Naive thymus-derived CD4-positive, alpha-beta T cell (primary cell): ENCODE results near the gene FRMPD4. TPM values are rescaled to one million over a fixed set of nuclear protein-coding genes. Genes with fewer than 3 reads are reported as not detected.

Source experiments
- ATAC-seq: fragments of 150-1000 bp; cut with Tn5 transposase; 2 replicates; pipeline ENCODE4 v1.10.0; 2021; ENCODE audit warnings: mild to moderate bottlenecking, moderate library complexity
- CTCF ChIA-PET: fragments of 350-600 bp; sonication (Branson Sonifier 250); formaldehyde crosslinking; loops from one replicate; lab custom pipeline; 2021; ENCODE audit warnings: antibody characterized with exemption; lab: Charles Lee
- POLR2A ChIA-PET: fragments of 350-600 bp; sonication (Branson Sonifier 250); formaldehyde crosslinking; loops from one replicate; lab custom pipeline; 2021; ENCODE audit warnings: antibody characterized with exemption, inconsistent platforms; lab: Charles Lee
- DNase-seq, 9 donors: peaks; one replicate each; pipeline versions ENCODE4 v3.0.0 to v3.0.0-alpha.2; 2020 to 2022; ENCODE audit warnings: mixed read lengths in 1 of 9
- H3K27ac ChIP-seq: one replicate; pipeline ENCODE4 v1.7.0; 2013; ENCODE audit warnings: mild to moderate bottlenecking, low read depth, low read length, moderate library complexity
- H3K27me3 ChIP-seq, 2 donors: one replicate each; pipeline ENCODE4 v1.7.0; 2013; ENCODE audit warnings: low read length in 2 of 2, mild to moderate bottlenecking in 2 of 2, moderate library complexity in 2 of 2; ENCODE audit not compliant: control insufficient read depth in 2 of 2, insufficient read depth in 2 of 2
- H3K36me3 ChIP-seq, 3 experiments: 1 replicate in 2 of 3; 2 replicates in 1 of 3; pipeline ENCODE4 v1.7.0; 2013; ENCODE audit warnings: low read length in 3 of 3, mild to moderate bottlenecking in 3 of 3, moderate library complexity in 1 of 3; ENCODE audit not compliant: insufficient read depth in 3 of 3, control insufficient read depth in 2 of 3
- H3K4me1 ChIP-seq, 2 donors: one replicate each; pipeline ENCODE4 v1.7.0; 2013; ENCODE audit warnings: low read length in 2 of 2, mild to moderate bottlenecking in 2 of 2, moderate library complexity in 1 of 2; ENCODE audit not compliant: control insufficient read depth in 2 of 2, insufficient read depth in 2 of 2
- H3K4me3 ChIP-seq: 2 replicates; pipeline ENCODE4 v1.7.0; 2013; ENCODE audit warnings: mild to moderate bottlenecking, low read length
- H3K9me3 ChIP-seq, 3 experiments: 1 replicate in 2 of 3; 2 replicates in 1 of 3; pipeline ENCODE4 v1.7.0; 2013; ENCODE audit warnings: low read length in 3 of 3; ENCODE audit not compliant: control insufficient read depth in 2 of 3
- H3K27ac Mint-ChIP-seq, 9 donors: one replicate each; pipeline ENCODE4 v1.8.0; 2020 to 2022; ENCODE audit warnings: mixed read lengths in 9 of 9, mild to moderate bottlenecking in 8 of 9, moderate library complexity in 5 of 9, inconsistent platforms in 2 of 9
- H3K27me3 Mint-ChIP-seq, 5 donors: one replicate each; pipeline ENCODE4 v1.8.0; 2021 to 2022; ENCODE audit warnings: mixed read lengths in 5 of 5, mild to moderate bottlenecking in 1 of 5
- H3K36me3 Mint-ChIP-seq, 5 donors: one replicate each; pipeline ENCODE4 v1.8.0; 2020 to 2022; ENCODE audit warnings: mixed read lengths in 5 of 5, mild to moderate bottlenecking in 3 of 5, inconsistent platforms in 1 of 5
- H3K4me1 Mint-ChIP-seq, 7 donors: one replicate each; pipeline ENCODE4 v1.8.0; 2020 to 2022; ENCODE audit warnings: mixed read lengths in 7 of 7, mild to moderate bottlenecking in 3 of 7, inconsistent platforms in 1 of 7
- H3K4me3 Mint-ChIP-seq, 10 donors: one replicate each; pipeline ENCODE4 v1.8.0; 2020 to 2022; ENCODE audit warnings: mild to moderate bottlenecking in 10 of 10, mixed read lengths in 10 of 10, moderate library complexity in 6 of 10, inconsistent platforms in 2 of 10
- H3K9me3 Mint-ChIP-seq, 11 donors: one replicate each; pipeline ENCODE4 v1.8.0; 2020 to 2022; ENCODE audit warnings: mixed read lengths in 11 of 11, mild to moderate bottlenecking in 4 of 11, inconsistent platforms in 1 of 11, moderate library complexity in 1 of 11
- intact Hi-C, 2 donors: fragments of 100-400 bp; cut with micrococcal nuclease; formaldehyde crosslinking; loops; one replicate each; pipeline ENCODE4 v1.15.1; 2023
- polyA plus RNA-seq, 2 donors: library from polyadenylated mRNA; unstranded; fragments of 300-500 nt; fragmentation: Illumina TruSeq; gene quantifications; one replicate each; pipeline ENCODE4 v1.2.3, GENCODE V29; 2021
- total RNA-seq, 6 experiments: library from RNA in 5 of 6; stranded (reverse) in 5 of 6; gene quantifications; 1 replicate in 5 of 6; 2 replicates in 1 of 6; pipeline ENCODE4 v1.2.3 and lab custom pipeline; 2021 to 2026

Gene FRMPD4
- total and polyA plus RNA-seq, 7 experiments from 2014 or later: not detected

- POLR2A ChIA-PET: no interaction called here
- Mint-ChIP-seq H3K4me3 (no peak overlapping the region), H3K27ac (no peak overlapping the region), H3K36me3 (no peaks in the 10 kb centered on the region), H3K9me3 (peaks cover 0 to 1% (median 0%) of the 10 kb centered on the region in 11 donors), H3K27me3 (no peaks in the 10 kb centered on the region), H3K4me1 (no peaks in the 10 kb centered on the region)
- no peaks in the 10 kb centered on the region for H3K4me1 ChIP-seq
- intact Hi-C loops: no loop called here
- CTCF ChIA-PET: no interaction called here
- H3K9me3 ChIP-seq: no peaks in the 10 kb centered on the region
- DNase-seq (no peak), ATAC-seq (no peak)
- no peaks in the 10 kb centered on the region for H3K36me3 ChIP-seq
- H3K27ac ChIP-seq: no peak overlapping the region
- no peak overlapping the region for H3K4me3 ChIP-seq
- no peaks in the 10 kb centered on the region for H3K27me3 ChIP-seq
These were observed 308.2 kb downstream of the FRMPD4 start for GRCh38 chrX:12446342-12447075.

DNA sequence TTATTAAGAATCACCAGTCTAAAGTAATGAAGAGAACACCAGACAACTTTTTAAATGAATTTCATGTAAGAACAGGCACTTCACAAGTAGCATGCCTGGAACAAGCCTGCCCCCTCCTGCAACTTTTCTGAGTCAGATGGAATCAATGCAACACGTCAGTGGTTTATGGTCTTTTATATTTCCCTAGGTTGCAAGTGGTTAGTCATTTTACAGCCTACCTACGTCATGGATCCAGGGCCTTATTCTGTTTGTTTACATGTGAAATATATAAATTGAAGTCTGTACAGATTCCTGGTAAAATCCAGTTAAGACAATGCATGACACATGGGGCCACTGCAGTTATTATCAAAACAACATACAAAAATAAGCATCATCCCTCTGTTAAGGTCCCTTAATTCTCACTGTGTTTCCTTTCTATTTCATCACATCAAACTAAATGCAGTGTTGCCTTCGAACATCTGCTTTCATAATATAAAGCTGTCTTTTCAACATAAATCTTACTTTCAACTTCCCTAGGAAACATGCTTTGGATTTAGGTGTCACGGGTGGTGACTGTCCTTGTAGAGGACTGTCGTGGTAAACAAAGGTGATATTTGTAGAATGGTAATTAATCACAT, 309.3 kb downstream of the FRMPD4 start:
- no peak overlapping the region for H3K27ac ChIP-seq
- no peaks in the 10 kb centered on the region for H3K4me1 ChIP-seq
- H3K27me3 ChIP-seq: no peaks in the 10 kb centered on the region
- no peaks in the 10 kb centered on the region for H3K9me3 ChIP-seq
- no peaks in the 10 kb centered on the region for H3K36me3 ChIP-seq
- H3K4me3 Mint-ChIP-seq: no peak overlapping the region
- H3K9me3 Mint-ChIP-seq: peaks cover 0 to 1% (median 0%) of the 10 kb centered on the region in 11 donors
- no peaks in the 10 kb centered on the region for H3K36me3 Mint-ChIP-seq
- ChIA-PET POLR2A (no interaction called here), CTCF (no interaction called here)
- intact Hi-C loops: no loop called here
- no peak for ATAC-seq
- no peaks in the 10 kb centered on the region for H3K4me1 Mint-ChIP-seq
- H3K27me3 Mint-ChIP-seq: no peaks in the 10 kb centered on the region
- DNase-seq: no peak
- H3K27ac Mint-ChIP-seq: no peak overlapping the region
- H3K4me3 ChIP-seq: no peak overlapping the region

- H3K27me3 Mint-ChIP-seq: peaks cover 0 to 4% (median 0%) of the 10 kb centered on the region in 5 donors
- Histone ChIP-seq H3K4me1 (no peaks in the 10 kb centered on the region), H3K9me3 (no peaks in the 10 kb centered on the region), H3K27ac (no peak overlapping the region), H3K36me3 (no peaks in the 10 kb centered on the region), H3K27me3 (no peaks in the 10 kb centered on the region), H3K4me3 (no peak overlapping the region)
- POLR2A ChIA-PET: no interaction called here
- CTCF ChIA-PET: interaction anchor here (0.6 kb wide), 1 partner anchor 11 kb away, joined by 3 read pairs; no protein-coding TSS in a partner anchor
- peaks cover 0 to 2% (median 0%) of the 10 kb centered on the region in 11 donors for H3K9me3 Mint-ChIP-seq
- no peaks in the 10 kb centered on the region for H3K36me3 Mint-ChIP-seq
- no peak overlapping the region for H3K27ac Mint-ChIP-seq
- no peaks in the 10 kb centered on the region for H3K4me1 Mint-ChIP-seq
- no peak overlapping the region for H3K4me3 Mint-ChIP-seq
- no peak for ATAC-seq
- intact Hi-C loops: no loop called here
- DNase-seq: no peak
These were observed 314.0 kb downstream of the FRMPD4 start for GRCh38 chrX:12452268-12452667.

- Histone ChIP-seq H3K4me3 (no peak overlapping the region), H3K36me3 (no peaks in the 10 kb centered on the region), H3K27ac (no peak overlapping the region), H3K27me3 (no peaks in the 10 kb centered on the region), H3K9me3 (no peaks in the 10 kb centered on the region), H3K4me1 (no peaks in the 10 kb centered on the region)
- POLR2A ChIA-PET: no interaction called here
- ATAC-seq: no peak
- Mint-ChIP-seq H3K27me3 (peaks cover 0 to 4% (median 0%) of the 10 kb centered on the region in 5 donors), H3K4me1 (peaks cover 0 to 1% (median 0%) of the 10 kb centered on the region in 7 donors), H3K27ac (no peak overlapping the region), H3K9me3 (peaks cover 0 to 2% (median 0%) of the 10 kb centered on the region in 11 donors), H3K36me3 (no peaks in the 10 kb centered on the region), H3K4me3 (no peak overlapping the region)
- no peak for DNase-seq
- intact Hi-C loops: no loop called here
- CTCF ChIA-PET: no interaction called here
These were observed 322.7 kb downstream of the FRMPD4 start for GRCh38 chrX:12460929-12461328.

- Mint-ChIP-seq H3K4me3 (no peak overlapping the region), H3K27ac (no peak overlapping the region), H3K27me3 (no peaks in the 10 kb centered on the region), H3K9me3 (peaks cover 0 to 3% (median 0%) of the 10 kb centered on the region in 11 donors), H3K4me1 (peaks cover 0 to 1% (median 0%) of the 10 kb centered on the region in 7 donors), H3K36me3 (no peaks in the 10 kb centered on the region)
- H3K9me3 ChIP-seq: no peaks in the 10 kb centered on the region
- POLR2A ChIA-PET: no interaction called here
- ATAC-seq (no peak), DNase-seq (no peak)
- H3K4me1 ChIP-seq: no peaks in the 10 kb centered on the region
- H3K4me3 ChIP-seq: no peak overlapping the region
- no peaks in the 10 kb centered on the region for H3K27me3 ChIP-seq
- no peak overlapping the region for H3K27ac ChIP-seq
- intact Hi-C loops: no loop called here
- no peaks in the 10 kb centered on the region for H3K36me3 ChIP-seq
- CTCF ChIA-PET: interaction anchor here (0.7 kb wide), 1 partner anchor 11 kb away, joined by 3 read pairs; no protein-coding TSS in a partner anchor
These were observed 324.8 kb downstream of the FRMPD4 start for GRCh38 chrX:12463052-12463451.

GRCh38 chrX:12463873-12464272, 325.6 kb downstream of the FRMPD4 start:
- H3K36me3 ChIP-seq: no peaks in the 10 kb centered on the region
- H3K27me3 Mint-ChIP-seq: no peaks in the 10 kb centered on the region
- POLR2A ChIA-PET: no interaction called here
- no peaks in the 10 kb centered on the region for H3K4me1 Mint-ChIP-seq
- intact Hi-C loops: no loop called here
- H3K4me1 ChIP-seq: no peaks in the 10 kb centered on the region
- no peaks in the 10 kb centered on the region for H3K36me3 Mint-ChIP-seq
- DNase-seq (no peak), ATAC-seq (no peak)
- H3K4me3 Mint-ChIP-seq: no peak overlapping the region
- CTCF ChIA-PET: no interaction called here
- H3K27ac Mint-ChIP-seq: no peak overlapping the region
- H3K9me3 Mint-ChIP-seq: peaks cover 0 to 6% (median 0%) of the 10 kb centered on the region in 11 donors
- no peaks in the 10 kb centered on the region for H3K27me3 ChIP-seq
- no peak overlapping the region for H3K27ac ChIP-seq
- H3K4me3 ChIP-seq: no peak overlapping the region
- no peaks in the 10 kb centered on the region for H3K9me3 ChIP-seq
